ENCODE data around the gene TRAPPC5.

DNA sequence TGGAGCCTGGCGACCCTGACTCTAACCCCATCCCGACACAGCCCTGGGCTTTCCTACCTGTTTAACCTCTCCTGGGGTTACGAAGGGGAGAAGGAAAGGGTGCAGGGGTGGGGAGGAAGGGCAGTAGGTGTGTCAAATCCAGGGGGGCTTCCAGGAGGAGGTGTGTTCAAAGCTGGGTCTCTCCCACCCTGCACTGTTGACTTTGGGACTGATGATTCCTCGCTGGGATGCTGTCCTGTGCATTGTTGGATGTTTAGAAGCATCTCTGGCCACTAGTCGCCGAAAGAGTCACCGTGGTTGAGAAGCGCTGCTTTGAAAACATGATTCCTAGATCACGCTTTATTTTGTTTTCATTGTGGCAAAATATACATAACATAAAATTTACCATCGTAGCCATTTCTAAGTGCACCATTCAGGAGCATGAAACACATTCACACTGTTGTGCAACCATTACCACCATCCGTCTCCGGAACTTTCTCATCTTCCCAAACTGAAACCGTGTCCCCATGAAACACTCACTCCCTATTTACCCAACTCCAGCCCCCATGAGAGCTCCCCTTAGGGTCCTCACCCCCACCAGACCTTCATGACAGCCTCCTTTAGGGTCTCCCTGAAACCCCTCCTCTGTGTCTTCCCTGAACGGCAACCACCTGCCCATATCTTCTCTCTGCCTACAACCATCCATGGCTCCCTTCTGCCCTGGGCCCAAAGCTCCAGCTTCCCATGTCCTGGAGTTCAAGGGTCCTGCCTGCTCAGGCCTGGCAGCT, 25.7 kb downstream of the TRAPPC5 start:
- TF ChIP-seq EZH2 (IDR thresholded peaks at IDR 0.05; ENCODE audit: low read length), result no peak
- TF ChIP-seq, protein P1, sequence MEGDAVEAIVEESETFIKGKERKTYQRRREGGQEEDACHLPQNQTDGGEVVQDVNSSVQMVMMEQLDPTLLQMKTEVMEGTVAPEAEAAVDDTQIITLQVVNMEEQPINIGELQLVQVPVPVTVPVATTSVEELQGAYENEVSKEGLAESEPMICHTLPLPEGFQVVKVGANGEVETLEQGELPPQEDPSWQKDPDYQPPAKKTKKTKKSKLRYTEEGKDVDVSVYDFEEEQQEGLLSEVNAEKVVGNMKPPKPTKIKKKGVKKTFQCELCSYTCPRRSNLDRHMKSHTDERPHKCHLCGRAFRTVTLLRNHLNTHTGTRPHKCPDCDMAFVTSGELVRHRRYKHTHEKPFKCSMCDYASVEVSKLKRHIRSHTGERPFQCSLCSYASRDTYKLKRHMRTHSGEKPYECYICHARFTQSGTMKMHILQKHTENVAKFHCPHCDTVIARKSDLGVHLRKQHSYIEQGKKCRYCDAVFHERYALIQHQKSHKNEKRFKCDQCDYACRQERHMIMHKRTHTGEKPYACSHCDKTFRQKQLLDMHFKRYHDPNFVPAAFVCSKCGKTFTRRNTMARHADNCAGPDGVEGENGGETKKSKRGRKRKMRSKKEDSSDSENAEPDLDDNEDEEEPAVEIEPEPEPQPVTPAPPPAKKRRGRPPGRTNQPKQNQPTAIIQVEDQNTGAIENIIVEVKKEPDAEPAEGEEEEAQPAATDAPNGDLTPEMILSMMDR (optimal IDR thresholded peaks at IDR 0.05 in 1 of 3, IDR thresholded peaks at IDR 0.05 in 1 of 3, conservative IDR thresholded peaks at IDR 0.05 in 1 of 3; ENCODE audit: extremely low read depth in 1 of 3, insufficient read depth in 2 of 3, low read length in 3 of 3), result no peak

Data from keratinocyte (primary cell).